NCI-H2227 treated with DMSO at 0.1 percent for 48 hours (cell line): ENCODE results near the gene UGT3A1.

Experiments
- DNase-seq: peaks from one replicate; lab custom pipeline; 2025; lab: John Stamatoyannopoulos, UW

UGT3A1 gene

GRCh38 chr5:35908228-35908627, 83.0 kb downstream of the UGT3A1 start:
- no peak for DNase-seq

DNA sequence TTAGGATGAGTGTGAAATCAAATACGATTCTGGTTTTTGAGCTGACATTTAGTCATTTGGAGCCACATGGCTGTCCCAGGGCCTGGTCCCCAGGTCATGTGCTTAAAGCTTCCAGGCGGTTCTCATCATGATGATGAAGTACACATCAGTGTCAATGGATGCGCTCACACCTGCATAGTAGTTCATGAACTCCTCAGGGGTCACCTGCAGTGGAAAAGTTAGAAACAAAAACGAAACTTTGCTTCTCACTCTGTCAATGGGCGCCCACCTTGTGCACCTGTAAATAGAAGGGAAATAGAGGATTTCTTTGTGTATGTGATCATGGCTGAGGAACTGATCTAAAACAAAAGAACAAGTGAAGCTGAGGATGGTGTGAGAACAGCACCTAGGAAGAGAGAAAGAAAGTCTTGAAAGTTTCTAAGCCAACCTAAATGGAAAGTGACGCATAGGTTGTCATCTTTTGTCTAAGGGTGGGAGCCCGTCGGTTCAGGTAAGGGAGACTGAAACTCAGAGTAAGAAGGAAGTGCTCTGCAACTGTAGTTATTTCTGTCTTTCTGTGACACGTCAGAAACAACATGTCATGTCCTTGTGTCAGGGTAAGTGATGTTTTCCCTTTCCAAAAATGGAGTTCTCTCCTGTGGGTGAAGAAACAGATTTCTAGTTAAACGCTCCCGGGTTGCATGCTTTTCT, 86.6 kb downstream of the UGT3A1 start:
- no peak for DNase-seq

- no peak for DNase-seq
Measured at GRCh38 chr5:35903631-35904203, 87.5 kb downstream of the UGT3A1 start.

- no peak for DNase-seq
Measured at GRCh38 chr5:35902046-35902672, 89.0 kb downstream of the UGT3A1 start.
